Measurements from ENCODE around the gene DNAJC6.
"Not testable (repeated sequence)": the region's sequence is repeated elsewhere in the genome, so short reads cannot be mapped to it uniquely, and the experiment has no call there.

DNAJC6 gene

GRCh38 chr1:65360648-65361047 lies 51.3 kb downstream of the DNAJC6 start:
- no peak for FAIRE-seq

GRCh38 chr1:65362545-65362944 lies 53.2 kb downstream of the DNAJC6 start:
- no peak for FAIRE-seq

GRCh38 chr1:65363484-65363883 lies 54.1 kb downstream of the DNAJC6 start:
- FAIRE-seq = no peak

DNA sequence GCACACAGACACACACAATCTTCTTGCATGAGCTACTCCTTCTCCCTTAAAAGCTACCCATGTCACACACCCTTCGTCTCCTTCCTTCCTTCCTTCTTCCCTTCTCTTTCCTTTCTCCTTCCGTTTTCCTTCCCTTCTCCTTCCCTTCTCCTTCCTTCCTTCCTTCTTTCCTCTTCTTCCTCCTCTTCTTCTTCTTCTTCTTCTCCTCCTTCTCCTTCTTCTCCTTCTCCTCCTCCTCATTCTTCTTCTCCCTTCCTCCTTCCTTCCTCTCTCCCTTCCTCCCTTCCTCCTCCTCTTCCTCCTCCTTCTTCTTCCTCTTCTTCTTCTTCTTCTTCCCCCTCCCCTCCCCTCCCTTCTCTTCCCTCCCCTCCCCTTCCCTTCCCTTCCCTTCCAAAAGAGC lies 59.1 kb downstream of the DNAJC6 start:
- no peak for FAIRE-seq

DNA sequence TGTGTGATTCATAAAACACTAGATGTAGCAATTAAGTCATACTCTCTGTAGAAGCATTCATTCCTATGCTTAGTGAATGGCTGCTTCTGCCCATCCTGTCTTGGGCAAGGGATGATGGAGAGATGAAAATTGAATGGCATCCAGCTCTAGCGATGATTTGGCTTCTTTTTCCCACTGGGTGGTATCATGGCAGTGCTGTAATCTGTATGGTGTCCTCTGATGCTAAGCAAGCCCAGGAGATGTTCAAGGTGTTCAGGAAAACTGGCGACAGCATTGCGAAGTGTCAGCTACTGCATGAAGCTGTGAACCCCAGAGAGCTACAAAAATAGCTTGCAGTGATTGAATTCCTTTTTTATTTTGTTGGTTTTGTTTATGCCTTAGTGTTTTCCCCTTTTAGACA lies 62.2 kb downstream of the DNAJC6 start:
- no peak for FAIRE-seq

DNA sequence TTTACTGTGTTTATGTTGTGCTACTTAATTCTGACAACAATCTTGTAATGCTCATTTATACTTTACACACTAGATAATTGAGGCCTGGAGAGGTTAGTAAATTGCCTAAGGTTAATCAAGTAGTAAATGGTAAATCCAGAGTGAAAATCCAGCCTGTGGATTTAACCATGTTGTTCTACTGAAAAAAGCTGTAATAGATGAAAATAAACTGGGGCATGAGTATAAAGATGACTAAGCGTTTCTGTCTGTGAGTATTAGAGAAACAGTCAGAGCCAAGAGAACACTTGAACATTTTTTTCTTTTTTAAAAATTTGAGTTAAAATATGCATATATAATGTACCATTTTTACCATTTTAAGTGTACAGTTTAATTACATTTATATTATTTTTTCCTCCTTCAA lies 63.2 kb downstream of the DNAJC6 start:
- FAIRE-seq = peak; percentile 94

GRCh38 chr1:65377496-65378246 lies 68.3 kb downstream of the DNAJC6 start:
- FAIRE-seq = no peak

GRCh38 chr1:65378247-65378946 lies 69.1 kb downstream of the DNAJC6 start:
- FAIRE-seq = no peak

DNA sequence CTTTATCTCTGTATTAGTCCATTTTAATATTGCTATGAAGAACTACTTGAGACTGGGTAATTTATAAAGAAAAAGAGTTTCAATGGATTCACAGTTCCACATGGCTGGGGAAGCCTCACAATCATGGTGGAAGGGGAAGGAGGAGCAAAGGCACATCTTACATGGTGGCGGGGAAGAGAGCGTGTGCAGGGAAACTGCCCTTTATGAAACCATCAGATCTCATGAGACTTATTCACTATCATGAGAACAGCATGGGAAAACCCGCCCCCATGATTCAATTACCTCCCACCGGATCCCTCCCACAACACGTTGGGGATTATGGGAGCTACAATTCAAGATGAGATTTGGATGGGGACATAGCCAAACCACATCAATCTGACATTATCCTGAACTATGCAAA lies 75.1 kb downstream of the DNAJC6 start:
- not testable (repeated sequence) for FAIRE-seq

DNA sequence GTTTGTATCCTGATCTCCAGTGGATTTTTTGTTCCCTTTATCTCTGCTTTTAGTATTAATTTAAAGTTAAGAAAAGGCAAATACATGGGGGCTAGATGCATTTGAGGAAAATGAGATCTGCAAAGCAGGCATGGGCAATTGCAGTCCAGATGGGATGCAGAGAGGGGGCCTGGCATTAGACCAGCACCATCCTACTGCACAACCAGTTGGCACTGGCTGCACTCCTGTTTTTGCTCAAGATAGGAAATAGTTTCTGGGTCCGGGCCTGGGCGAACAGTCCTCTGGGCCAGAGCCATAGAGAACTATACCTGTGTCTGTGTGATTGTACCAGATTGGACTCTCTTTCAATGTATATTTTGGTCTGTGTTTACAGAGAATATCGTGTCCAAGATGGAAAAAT lies 77.1 kb downstream of the DNAJC6 start:
- no peak for FAIRE-seq

DNA sequence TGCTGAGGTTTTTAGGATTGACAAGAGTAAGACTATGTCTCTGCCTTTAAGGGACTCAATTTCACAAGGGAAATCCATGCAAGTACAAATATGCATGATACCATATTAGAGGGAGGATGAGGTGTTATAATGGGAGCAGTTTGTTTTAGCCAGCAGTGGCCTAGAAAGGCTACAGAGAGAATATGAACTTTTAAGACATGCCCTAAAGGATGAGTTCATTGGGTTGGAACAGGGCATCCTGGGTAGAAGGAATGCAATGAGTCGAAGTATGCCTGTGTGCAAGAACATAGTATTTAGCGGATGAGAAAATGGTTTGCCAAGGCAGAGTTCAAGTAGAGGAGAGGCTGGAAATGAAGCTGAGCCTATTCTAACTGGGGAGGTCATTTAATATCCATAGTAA lies 78.5 kb downstream of the DNAJC6 start:
- FAIRE-seq = no peak

DNA sequence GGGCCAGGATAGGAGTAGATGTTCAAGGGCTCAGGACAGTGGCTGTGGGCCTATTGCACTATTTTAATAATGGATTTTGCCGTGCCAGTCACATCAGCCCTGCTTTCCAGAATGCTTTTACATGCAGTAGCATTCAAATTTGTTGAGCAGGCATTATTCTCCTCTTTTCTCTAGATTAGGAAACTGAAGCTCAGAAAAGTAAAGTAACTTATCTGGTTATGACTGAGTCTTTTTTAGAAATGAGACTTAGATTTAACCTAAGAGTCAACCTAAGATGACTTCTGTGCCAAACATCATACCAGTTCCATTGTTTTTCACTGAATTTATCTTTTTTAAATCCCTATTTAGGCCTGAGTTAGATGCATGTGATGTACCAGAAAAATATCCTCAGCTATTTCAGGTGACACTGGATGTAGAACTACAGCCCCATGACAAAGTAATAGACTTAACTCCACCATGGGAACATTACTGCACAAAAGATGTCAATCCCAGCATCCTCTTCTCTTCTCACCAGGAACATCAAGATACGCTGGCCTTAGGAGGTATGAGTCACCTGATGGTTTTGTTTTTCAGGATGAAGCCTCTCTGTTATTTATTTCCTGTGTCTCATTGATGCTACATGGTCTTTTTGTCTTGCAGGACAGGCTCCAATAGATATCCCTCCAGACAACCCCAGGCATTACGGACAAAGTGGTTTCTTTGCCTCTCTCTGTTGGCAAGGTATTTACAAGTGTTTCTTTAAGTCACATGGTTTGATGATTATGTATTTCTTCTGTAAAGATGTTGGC lies 79.8 kb downstream of the DNAJC6 start:
- FAIRE-seq = no peak

- no peak for FAIRE-seq
These were observed 83.2 kb downstream of the DNAJC6 start for GRCh38 chr1:65392497-65392896.

GRCh38 chr1:65393347-65393746 lies 84.0 kb downstream of the DNAJC6 start:
- no peak for FAIRE-seq

DNA sequence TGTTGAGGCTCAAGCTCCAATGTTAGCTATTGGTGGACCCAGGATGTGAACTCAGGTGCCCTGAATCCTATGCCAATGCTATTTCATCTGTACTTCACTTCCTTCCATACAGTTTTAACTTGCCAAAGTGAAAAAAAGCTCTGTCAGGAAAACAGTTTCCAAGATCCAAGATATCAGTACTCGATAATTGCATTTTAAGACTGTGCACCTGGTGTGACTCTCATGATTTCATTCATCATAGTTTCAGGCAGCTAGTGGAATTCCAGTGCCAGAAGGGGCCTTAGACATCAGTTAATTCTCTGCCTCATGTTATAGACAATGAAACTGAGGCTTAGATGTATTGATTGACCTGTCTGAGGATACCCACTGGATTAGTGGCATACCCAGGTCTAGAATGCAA lies 84.6 kb downstream of the DNAJC6 start:
- FAIRE-seq = no peak

GRCh38 chr1:65395887-65396612 lies 86.7 kb downstream of the DNAJC6 start:
- no peak for FAIRE-seq

- FAIRE-seq = no peak
These were observed 88.7 kb downstream of the DNAJC6 start for GRCh38 chr1:65398083-65398482.

GRCh38 chr1:65399003-65399402 lies 89.7 kb downstream of the DNAJC6 start:
- FAIRE-seq = no peak

DNA sequence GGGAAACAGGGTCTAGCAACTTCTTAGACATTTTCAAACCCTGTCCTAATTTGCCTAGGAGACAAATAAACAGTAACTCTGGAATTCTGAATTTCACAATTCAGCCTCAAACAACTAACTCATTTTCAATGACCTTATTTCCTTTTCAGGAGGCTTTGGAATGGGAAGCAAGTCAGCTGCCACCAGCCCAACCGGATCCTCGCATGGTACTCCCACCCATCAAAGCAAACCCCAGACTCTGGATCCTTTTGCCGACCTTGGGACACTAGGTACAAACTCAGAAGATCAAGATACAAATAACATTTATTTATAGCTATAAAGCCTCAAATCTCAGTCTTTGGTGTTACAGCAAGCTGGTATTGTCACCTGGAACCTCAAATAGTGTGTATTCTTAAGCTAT lies 92.3 kb downstream of the DNAJC6 start:
- no peak for FAIRE-seq

- no peak for FAIRE-seq
These were observed 95.6 kb downstream of the DNAJC6 start for GRCh38 chr1:65404941-65405340.

DNA sequence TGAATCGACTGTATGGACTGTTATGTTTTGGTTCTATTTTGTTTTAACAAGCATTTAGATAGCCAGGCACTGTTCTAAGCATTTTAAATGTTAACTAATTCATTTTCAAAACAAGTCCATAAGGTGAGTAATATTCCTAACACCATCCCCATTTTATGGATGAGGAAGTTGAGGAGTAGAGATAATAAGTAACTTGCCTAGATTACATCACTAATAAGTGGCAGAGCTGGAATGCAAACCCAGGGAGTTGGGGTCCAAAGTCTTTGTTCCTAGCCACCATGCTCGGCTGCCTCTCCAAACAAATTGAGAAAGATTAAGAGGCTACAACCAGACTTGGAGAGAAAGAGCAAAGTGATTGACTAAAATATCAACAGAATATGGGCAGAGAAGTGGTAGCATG lies 98.5 kb downstream of the DNAJC6 start:
- FAIRE-seq = no peak

DNA sequence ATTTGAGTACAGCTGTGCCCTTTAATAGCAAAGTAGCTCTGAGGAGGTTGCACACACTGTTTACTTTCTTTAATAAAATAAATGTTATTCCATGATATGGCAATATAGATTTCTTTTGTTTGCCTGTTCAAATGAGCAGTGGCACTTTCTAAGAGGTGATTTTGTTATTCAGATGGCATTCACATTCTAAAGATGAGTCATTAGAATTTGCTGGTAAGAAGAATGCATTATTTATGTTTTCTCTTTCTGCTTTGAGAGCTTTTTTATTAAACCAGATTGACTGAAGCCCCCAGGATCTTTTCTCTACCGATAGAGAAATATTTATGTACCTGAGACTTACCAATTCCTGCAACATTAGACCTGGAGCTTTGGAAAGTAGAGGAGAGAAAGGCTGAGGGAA lies 100.0 kb downstream of the DNAJC6 start:
- no peak for FAIRE-seq

- no peak for FAIRE-seq
These were observed 100.5 kb downstream of the DNAJC6 start for GRCh38 chr1:65409816-65410326.
